PFSK-1 (cell line): ENCODE measurements around the gene HTR4.

Experiments used
- FOXP2 ChIP-seq: optimal IDR thresholded peaks from 2 replicates; pipeline ENCODE3; 2011; ENCODE audit warnings: borderline replicate concordance, control low read depth, inconsistent platforms; ENCODE audit not compliant: insufficient read depth; ENCODE audit errors: extremely low read length, extremely low read depth
- POLR2AphosphoS5 ChIP-seq: IDR thresholded peaks from 2 replicates; pipeline ENCODE4 v1.6.1; 2012; ENCODE audit warnings: low read depth, mild to moderate bottlenecking, control low read depth, low read length, moderate library complexity
- REST ChIP-seq, 2 experiments: IDR thresholded peaks; 2 replicates each; pipeline versions ENCODE4 v1.6.1 to v1.8.0; 2011 to 2012; ENCODE audit warnings: low read depth in 2 of 2, low read length in 2 of 2, control low read depth in 1 of 2, inconsistent platforms in 1 of 2, mild to moderate bottlenecking in 1 of 2, moderate library complexity in 1 of 2; ENCODE audit not compliant: insufficient read depth in 1 of 2
- SIN3A ChIP-seq: IDR thresholded peaks from 2 replicates; pipeline ENCODE4 v1.6.1; 2012; ENCODE audit warnings: mild to moderate bottlenecking, low read length, moderate library complexity, borderline replicate concordance; ENCODE audit not compliant: insufficient read depth
- TAF1 ChIP-seq: IDR thresholded peaks from 2 replicates; pipeline ENCODE4 v1.6.1; 2012; ENCODE audit warnings: low read length, control low read depth, borderline replicate concordance; ENCODE audit not compliant: insufficient read depth

The HTR4 gene

GRCh38 chr5:148687871-148688270 is 33.5 kb upstream of the HTR4 start:
- no peak for TF ChIP-seq SIN3A

- TF ChIP-seq POLR2AphosphoS5 (no peak), TAF1 (no peak), SIN3A (no peak), REST (IDR thresholded peaks at IDR 0.05; ENCODE audit: insufficient read depth in 1 of 2, low read depth in 2 of 2, low read length in 2 of 2) (no peak), FOXP2 (no peak)
Measured at GRCh38 chr5:148687427-148687826, 33.1 kb upstream of the HTR4 start.

- TF ChIP-seq SIN3A: no peak
- TF ChIP-seq TAF1: no peak
- TF ChIP-seq FOXP2: no peak
- no peak for TF ChIP-seq REST (IDR thresholded peaks at IDR 0.05; ENCODE audit: insufficient read depth in 1 of 2, low read depth in 2 of 2, low read length in 2 of 2)
- no peak for TF ChIP-seq POLR2AphosphoS5
Measured at GRCh38 chr5:148686660-148687059, 32.3 kb upstream of the HTR4 start.

GRCh38 chr5:148685520-148686134 is 31.3 kb upstream of the HTR4 start:
- no peak for TF ChIP-seq SIN3A
- TF ChIP-seq REST (IDR thresholded peaks at IDR 0.05; ENCODE audit: insufficient read depth in 1 of 2, low read depth in 2 of 2, low read length in 2 of 2): no peak
- no peak for TF ChIP-seq POLR2AphosphoS5
- TF ChIP-seq TAF1: no peak
- no peak for TF ChIP-seq FOXP2

GRCh38 chr5:148684528-148684927 is 30.2 kb upstream of the HTR4 start:
- TF ChIP-seq TAF1: no peak
- TF ChIP-seq POLR2AphosphoS5: no peak
- no peak for TF ChIP-seq SIN3A
- no peak for TF ChIP-seq FOXP2
- TF ChIP-seq REST (IDR thresholded peaks at IDR 0.05; ENCODE audit: insufficient read depth in 1 of 2, low read depth in 2 of 2, low read length in 2 of 2): no peak

- TF ChIP-seq SIN3A (no peak), TAF1 (no peak), FOXP2 (no peak), REST (IDR thresholded peaks at IDR 0.05; ENCODE audit: insufficient read depth in 1 of 2, low read depth in 2 of 2, low read length in 2 of 2) (no peak), POLR2AphosphoS5 (no peak)
Measured at GRCh38 chr5:148683651-148684050, 29.3 kb upstream of the HTR4 start.
